HFFc6 (cell line): ENCODE data around the gene ACOT7. TPM values are rescaled to one million over a fixed set of nuclear protein-coding genes. Genes with fewer than 3 reads are reported as not detected.

Experiments used
- DNase-seq: peaks from one replicate; pipeline ENCODE4 v3.0.0-alpha.2; 2018
- H3K27ac Mint-ChIP-seq: 2 replicates; pipeline ENCODE4 v1.8.0; 2020; ENCODE audit warnings: mild to moderate bottlenecking, mixed read lengths
- H3K27me3 Mint-ChIP-seq: 2 replicates; pipeline ENCODE4 v1.8.0; 2021; ENCODE audit warnings: mild to moderate bottlenecking, moderate library complexity, mixed read lengths; ENCODE audit not compliant: insufficient read depth
- H3K36me3 Mint-ChIP-seq: 2 replicates; pipeline ENCODE4 v1.8.0; 2021; ENCODE audit warnings: low read depth, mixed read lengths
- H3K4me1 Mint-ChIP-seq: 2 replicates; pipeline ENCODE4 v1.8.0; 2020; ENCODE audit warnings: low read depth, mixed read lengths
- H3K4me3 Mint-ChIP-seq: 2 replicates; pipeline ENCODE4 v1.8.0; 2020; ENCODE audit warnings: mild to moderate bottlenecking, moderate library complexity, mixed read lengths
- H3K9me3 Mint-ChIP-seq: 2 replicates; pipeline ENCODE4 v1.8.0; 2020; ENCODE audit warnings: mild to moderate bottlenecking, mixed read lengths
- total RNA-seq, 6 experiments: library from RNA; stranded (reverse); fragmentation: NEBNext Ultra II Directional; extraction: Animal tissue kit (Norgen Biotek cat#: 25700); gene quantifications; 2 replicates in 1 of 6; 3 replicates in 5 of 6; pipeline ENCODE4 v1.2.3, GENCODE V29; 2021
- TF ChIP-seq, protein P1 (sequence below): fragments of 200-600 bp; sonication (generic); IDR thresholded peaks from 2 replicates; pipeline ENCODE4 v1.5.0; 2021; ENCODE audit warnings: antibody characterized with exemption, mild to moderate bottlenecking

The ACOT7 gene
- total RNA-seq, 6 experiments from 2014 or later = 103 to 125 (median 111) TPM

DNA sequence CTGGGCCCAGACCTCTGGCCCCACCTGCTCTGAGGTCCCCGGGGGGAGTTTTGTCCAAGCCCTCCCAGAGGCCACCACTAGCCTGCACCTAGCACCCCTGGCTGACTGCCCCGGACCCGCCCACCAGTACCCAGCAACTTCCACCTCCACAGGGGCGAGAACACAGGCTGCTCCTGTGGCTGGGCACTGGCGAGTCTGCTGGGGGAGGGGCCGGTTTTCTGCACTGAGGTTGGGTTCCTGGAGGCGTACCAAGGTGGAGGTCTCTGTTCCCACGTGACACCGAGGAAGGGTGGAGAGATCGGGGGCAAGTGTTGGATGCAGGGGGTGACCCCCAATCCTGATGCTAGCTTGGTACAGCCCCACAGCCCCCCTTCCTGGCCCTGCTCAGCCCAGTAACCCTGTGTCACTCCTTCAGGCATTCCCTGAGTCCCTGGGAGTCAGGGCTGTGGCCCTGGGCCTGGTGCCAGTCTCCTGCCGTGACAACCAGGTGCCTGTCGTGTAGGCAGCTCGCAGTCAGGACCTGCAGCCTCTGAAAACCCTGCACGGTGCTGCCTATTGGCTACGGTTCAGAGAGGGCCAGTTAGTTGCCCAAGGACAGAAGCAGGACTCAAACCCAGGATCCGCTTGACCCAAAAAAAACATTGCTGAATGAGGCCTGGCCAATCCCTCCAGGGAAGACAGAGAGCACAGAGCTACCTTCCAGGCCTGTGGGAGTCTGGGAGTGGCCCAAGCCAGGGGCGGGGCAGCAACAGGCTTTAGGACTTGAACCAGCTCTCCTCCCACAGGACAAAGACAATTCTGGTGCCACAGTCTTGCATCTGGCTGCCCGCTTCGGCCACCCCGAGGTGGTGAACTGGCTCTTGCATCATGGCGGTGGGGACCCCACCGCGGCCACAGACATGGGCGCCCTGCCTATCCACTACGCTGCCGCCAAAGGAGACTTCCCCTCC lies 34.1 kb upstream of the ACOT7 start:
- Mint-ChIP-seq H3K27me3 (peaks cover 39% of the 10 kb centered on the region), H3K4me1 (peaks cover 11% of the 10 kb centered on the region), H3K4me3 (no peak overlapping the region), H3K36me3 (no peaks in the 10 kb centered on the region), H3K9me3 (no peaks in the 10 kb centered on the region), H3K27ac (no peak overlapping the region)
- DNase-seq = no peak
- TF ChIP-seq, protein P1, sequence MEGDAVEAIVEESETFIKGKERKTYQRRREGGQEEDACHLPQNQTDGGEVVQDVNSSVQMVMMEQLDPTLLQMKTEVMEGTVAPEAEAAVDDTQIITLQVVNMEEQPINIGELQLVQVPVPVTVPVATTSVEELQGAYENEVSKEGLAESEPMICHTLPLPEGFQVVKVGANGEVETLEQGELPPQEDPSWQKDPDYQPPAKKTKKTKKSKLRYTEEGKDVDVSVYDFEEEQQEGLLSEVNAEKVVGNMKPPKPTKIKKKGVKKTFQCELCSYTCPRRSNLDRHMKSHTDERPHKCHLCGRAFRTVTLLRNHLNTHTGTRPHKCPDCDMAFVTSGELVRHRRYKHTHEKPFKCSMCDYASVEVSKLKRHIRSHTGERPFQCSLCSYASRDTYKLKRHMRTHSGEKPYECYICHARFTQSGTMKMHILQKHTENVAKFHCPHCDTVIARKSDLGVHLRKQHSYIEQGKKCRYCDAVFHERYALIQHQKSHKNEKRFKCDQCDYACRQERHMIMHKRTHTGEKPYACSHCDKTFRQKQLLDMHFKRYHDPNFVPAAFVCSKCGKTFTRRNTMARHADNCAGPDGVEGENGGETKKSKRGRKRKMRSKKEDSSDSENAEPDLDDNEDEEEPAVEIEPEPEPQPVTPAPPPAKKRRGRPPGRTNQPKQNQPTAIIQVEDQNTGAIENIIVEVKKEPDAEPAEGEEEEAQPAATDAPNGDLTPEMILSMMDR = no peak

DNA sequence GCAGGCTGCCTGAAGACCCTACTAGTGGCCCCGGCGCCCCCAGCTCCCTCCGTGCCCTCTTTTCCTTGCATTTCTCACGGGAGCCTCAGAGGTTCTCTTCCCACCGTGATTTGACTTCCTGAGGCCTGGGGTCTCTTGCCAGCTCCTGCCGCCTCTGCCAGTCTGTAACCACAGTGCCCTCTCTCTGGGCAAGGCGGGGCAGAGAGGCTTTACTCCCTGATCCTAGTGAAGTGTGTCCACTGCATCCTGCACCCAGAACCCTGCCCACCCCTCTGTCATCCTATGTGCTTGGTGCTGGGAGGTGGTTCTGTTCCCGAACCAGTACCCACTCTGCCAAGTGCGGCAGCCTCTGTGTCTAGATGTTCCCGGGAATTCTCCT lies 33.4 kb upstream of the ACOT7 start:
- peaks cover 15% of the 10 kb centered on the region for H3K4me1 Mint-ChIP-seq
- no peaks in the 10 kb centered on the region for H3K36me3 Mint-ChIP-seq
- TF ChIP-seq, protein P1 = no peak
- no peaks in the 10 kb centered on the region for H3K9me3 Mint-ChIP-seq
- peaks cover 40% of the 10 kb centered on the region for H3K27me3 Mint-ChIP-seq
- no peak for DNase-seq
- no peak overlapping the region for H3K27ac Mint-ChIP-seq
- no peak overlapping the region for H3K4me3 Mint-ChIP-seq

DNA sequence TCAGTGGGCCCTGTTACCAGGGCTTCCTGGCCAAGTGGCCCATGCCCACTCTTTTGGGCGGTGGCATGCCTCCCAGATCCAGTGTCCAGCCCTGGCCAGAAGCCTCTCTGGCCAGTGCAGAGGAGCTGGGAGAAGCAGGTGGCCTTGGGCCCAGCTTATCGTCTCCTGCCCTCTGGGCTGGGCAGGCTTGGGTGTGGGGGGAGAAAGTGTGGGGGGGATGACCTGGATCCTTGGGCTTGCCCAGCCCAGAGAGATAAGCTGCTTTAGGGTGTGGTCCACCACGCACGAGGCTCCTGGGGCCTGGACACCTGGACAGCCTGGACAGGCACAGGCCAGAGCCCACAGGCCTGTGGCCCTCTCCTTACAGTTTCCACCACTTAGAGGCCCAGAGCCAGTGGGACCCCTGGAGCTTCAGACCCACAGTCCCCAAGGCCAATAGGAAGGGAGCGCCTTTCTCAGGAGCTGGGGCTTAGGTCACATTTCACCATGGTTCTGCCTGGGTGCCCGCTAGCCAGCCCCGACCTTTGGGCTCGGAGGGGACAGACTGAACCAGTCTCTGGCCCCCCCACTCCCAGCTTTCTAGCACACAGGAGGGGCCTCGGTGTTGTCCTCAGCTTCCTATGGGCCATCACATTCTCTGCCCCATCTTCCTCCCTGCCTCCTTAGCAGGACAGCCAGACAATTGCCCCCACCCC lies 32.9 kb upstream of the ACOT7 start:
- TF ChIP-seq, protein P1 = no peak
- Mint-ChIP-seq H3K27me3 (peaks cover 38% of the 10 kb centered on the region), H3K27ac (no peak overlapping the region), H3K9me3 (no peaks in the 10 kb centered on the region), H3K4me1 (peaks cover 15% of the 10 kb centered on the region), H3K4me3 (no peak overlapping the region), H3K36me3 (no peaks in the 10 kb centered on the region)
- no peak for DNase-seq

DNA sequence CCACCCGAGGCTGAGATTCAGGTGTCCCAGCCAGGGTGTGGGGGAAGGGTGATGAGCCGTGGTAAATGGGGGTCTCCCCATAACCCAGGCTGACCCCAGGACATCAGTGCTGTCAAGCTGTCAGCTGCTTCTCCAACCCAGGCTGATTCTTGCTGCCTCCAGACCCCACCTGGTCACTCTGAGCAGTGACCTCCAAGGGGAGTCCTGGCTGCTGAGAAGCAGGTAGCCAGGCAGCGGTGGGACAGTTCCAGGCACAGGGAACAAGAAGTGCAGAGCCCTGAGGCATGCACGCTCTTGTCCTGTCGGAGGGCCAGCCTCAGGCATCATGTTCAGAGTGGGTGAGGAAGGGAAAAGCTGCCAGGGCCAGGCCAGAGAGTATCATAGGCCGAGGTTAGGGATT lies 32.1 kb upstream of the ACOT7 start:
- TF ChIP-seq, protein P1 = no peak
- no peak overlapping the region for H3K27ac Mint-ChIP-seq
- H3K27me3 Mint-ChIP-seq = peaks cover 41% of the 10 kb centered on the region
- no peak for DNase-seq
- H3K9me3 Mint-ChIP-seq = no peaks in the 10 kb centered on the region
- H3K36me3 Mint-ChIP-seq = no peaks in the 10 kb centered on the region
- H3K4me3 Mint-ChIP-seq = no peak overlapping the region
- H3K4me1 Mint-ChIP-seq = peaks cover 15% of the 10 kb centered on the region

DNA sequence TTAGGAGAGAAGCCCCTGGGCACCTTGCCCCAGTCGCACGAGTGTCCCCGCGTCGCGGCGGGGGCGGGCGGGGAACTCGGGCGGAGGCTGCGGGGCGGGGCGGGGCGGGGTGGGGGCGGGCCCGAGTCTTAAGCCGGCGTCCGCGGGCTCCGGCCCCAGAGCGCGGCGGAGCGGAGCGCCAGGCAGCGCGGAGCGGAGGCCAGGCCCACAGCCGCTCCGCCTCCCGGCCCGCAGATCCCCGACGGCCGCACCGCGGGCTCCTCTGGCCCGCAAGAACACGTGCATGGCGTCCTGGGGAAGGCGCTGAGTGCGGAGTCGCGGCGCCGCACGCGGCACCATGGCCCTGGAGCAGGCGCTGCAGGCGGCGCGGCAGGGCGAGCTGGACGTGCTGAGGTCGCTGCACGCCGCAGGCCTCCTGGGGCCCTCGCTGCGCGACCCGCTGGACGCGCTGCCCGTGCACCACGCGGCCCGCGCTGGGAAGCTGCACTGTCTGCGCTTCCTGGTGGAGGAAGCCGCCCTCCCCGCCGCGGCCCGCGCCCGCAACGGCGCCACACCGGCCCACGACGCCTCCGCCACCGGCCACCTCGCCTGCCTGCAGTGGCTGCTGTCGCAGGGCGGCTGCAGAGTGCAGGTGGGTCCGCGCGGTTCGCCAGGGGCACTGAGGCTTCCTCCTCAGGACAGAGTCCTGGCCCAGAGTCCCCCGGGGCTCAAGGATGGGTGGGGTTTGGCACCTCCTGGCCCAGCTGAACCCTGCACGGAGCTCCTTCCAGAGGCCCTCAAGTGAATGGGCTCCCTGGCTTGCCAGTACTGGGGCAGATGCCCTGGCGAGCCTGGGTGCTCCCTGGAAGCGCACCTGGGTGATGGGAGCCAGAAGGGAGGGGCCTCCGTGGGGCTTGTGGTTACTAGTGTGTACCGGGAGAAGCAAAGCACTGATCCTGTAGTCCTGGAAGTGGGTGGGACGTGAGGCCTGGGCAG lies 31.3 kb upstream of the ACOT7 start, which contains the start of gene ESPN:
ESPN (plus strand) TSS at position 158 of the 975 bp plus-strand sequence; CDS start at position 338, 180 bp downstream.
- DNase-seq = no peak
- TF ChIP-seq, protein P1 = no peak
- no peaks in the 10 kb centered on the region for H3K36me3 Mint-ChIP-seq
- H3K27me3 Mint-ChIP-seq = peaks cover 38% of the 10 kb centered on the region
- H3K9me3 Mint-ChIP-seq = no peaks in the 10 kb centered on the region
- H3K4me3 Mint-ChIP-seq = no peak within 1 kb of the TSS
- peaks cover 15% of the 10 kb centered on the region for H3K4me1 Mint-ChIP-seq
- no peak within 1 kb of the TSS for H3K27ac Mint-ChIP-seq
